ENCODE measurements around the gene LINGO1.

LINGO1 gene, protein sequence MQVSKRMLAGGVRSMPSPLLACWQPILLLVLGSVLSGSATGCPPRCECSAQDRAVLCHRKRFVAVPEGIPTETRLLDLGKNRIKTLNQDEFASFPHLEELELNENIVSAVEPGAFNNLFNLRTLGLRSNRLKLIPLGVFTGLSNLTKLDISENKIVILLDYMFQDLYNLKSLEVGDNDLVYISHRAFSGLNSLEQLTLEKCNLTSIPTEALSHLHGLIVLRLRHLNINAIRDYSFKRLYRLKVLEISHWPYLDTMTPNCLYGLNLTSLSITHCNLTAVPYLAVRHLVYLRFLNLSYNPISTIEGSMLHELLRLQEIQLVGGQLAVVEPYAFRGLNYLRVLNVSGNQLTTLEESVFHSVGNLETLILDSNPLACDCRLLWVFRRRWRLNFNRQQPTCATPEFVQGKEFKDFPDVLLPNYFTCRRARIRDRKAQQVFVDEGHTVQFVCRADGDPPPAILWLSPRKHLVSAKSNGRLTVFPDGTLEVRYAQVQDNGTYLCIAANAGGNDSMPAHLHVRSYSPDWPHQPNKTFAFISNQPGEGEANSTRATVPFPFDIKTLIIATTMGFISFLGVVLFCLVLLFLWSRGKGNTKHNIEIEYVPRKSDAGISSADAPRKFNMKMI

DNA sequence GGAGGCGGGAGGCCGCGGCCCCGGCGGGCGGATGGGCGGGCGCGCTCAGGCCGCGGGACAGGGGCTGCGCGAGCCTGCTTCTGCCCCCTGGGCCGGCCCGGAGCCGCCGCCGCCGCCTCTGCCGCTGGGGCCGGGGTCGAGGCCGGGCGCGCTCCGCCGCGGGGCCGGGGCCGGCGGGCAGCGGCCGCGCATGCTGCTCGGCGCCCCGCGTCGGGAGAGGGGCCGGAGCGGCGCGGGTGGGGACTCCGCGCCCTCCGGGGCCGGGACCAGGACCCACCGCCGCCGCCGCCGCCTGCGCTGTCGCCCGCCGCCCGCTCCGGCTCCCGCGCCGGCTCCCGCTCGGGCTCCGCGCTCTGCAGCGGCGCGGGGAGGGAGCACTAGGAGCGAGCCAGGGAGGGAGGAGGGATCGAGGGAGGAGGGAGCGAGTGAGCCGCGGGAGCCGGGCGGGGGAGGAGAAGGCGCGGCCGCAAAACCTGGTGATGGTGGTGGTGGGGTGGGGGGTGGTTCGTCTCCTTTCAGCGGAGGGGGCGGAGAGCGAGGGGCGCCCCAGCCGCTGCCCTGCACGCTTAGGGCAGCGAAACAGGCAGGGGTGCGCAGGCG, at the start of gene LINGO1:
LINGO1 (minus strand) TSS at position 379 of the 600 bp plus-strand sequence. CDS start 597 bp downstream, outside the sequence.
- FAIRE-seq (no peak), DNase-seq (ENCODE audit: insufficient read length, low spot score) (no peak)

DNA sequence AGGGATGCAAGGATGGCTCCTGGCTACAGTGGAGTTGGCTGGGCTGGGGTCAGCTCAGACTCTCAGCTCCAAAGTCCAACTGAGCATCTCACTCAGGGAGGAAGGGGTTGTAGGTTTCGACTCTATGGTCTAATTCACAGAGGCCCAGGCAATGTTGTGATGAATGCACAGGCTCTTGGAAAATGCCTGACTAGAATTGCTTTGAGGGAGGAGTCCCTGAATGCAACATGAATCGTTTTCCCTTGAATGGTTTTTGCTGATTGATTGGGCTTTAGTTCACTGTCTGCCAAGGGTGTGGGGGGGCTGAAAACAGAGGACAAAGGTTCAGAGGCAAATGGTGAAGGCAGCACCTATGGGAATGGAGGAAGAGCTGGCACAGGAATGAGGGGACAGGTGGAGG, 48.6 kb upstream of the LINGO1 start:
- FAIRE-seq, result no peak
- DNase-seq (ENCODE audit: insufficient read length, low spot score), result no peak

DNA sequence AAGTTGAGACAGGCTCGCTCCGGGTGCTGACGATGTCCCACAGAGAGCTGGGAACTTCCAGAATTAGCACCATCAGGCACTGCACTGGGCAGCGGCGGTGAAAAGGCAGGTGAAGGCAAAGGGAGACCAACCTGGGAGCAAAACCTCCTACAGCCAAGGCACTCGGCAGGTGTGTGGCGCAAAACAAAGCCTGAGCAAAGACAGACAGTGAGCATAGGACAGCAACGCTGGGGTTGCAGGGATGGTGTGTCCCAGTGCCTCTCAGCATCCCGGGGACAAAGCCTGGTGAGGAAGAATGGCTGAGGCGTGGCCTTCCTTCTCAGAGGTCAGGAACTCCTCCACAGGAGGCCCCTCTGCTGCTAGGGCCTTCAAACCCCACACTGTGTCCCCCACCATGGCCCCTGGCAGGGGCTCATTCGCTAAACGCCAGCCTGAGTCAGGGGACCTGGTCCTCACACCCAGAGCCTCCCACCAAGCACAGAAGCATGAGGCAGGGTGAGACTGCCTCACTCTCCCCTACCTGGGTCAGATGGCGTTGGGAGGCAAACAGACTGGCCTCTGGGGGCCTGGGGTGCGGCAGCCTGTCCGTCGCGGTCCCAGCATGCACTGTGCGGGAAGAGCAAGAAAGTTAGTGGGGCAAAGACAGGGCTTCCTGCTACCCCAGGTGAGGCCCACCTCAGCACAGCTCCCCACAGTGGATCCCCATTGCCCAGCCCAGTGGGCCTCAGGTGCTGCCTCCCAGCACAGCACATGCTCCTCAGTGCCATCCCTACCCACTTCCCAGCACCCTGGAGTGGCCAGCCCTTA, 44.1 kb upstream of the LINGO1 start:
- DNase-seq (ENCODE audit: insufficient read length, low spot score) (no peak), FAIRE-seq (no peak)

DNA sequence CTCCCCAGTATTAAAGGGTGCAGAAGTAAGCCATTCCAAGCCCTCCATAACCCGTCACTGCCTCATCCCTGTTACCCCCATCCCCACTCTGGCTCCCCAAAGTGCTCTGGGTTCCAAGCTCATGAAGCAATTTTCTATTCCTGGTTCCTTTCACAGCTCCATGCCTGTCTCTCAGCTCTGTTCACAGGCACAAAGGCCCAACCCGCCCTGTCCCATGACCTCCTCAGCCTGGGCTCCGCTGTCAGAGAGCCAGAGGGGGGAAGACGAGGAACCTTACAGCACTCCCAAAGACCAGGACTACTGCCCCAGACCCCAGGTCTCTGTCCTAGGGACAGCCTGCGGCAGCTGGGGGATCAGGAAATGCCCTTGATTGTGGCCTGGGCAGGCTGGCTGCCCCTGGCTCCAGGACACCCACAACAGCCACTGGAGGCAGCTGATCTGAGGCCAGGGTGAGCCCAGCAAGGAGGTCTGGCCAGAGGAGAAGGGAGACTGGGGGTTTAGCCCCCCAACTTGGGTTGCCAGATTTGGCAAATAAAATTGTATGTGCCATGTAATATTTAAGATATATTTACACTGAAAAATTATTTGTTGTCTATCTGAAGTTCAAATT, 43.2 kb upstream of the LINGO1 start:
- no peak for DNase-seq (ENCODE audit: insufficient read length, low spot score)
- no peak for FAIRE-seq

DNA sequence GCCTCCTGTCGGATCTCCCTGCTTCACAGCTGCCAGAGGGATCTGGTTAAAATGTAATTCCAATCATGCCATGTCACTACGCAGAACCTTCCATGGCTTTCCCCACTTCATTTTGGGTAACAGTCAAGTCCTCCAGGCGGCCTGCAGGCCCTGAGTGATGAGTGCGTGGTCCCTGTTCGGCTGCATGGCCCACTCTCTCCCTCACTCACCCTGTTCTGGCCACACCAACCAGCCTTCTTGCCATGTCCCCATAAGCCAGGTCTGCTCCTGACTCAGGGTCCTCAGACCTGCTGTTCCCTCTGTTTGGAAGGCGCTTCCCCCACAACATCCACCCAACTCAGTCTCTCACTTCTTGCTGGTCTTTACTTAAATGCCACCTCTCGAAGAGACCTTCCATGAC, 41.6 kb upstream of the LINGO1 start:
- DNase-seq (ENCODE audit: insufficient read length, low spot score) (no peak), FAIRE-seq (no peak)

DNA sequence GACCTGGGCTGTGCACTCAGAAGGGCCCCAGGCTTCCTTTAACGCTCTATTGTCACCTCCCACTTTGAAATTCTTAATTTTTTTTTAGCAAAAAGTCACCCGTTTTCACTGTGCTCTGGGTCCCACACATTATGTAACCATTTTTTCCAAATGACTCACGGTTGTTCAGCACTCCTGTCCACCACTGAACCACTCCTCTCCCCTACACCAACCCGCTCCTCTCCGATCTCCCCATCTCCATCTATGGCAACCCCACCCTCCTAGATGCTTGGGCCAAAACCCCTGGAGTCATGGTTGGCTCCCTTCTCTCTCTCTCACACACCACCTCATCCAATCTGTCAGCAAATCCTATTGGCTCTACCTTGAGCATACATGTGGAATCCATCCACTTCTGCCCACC, 41.2 kb upstream of the LINGO1 start:
- DNase-seq (ENCODE audit: insufficient read length, low spot score), result no peak

DNA sequence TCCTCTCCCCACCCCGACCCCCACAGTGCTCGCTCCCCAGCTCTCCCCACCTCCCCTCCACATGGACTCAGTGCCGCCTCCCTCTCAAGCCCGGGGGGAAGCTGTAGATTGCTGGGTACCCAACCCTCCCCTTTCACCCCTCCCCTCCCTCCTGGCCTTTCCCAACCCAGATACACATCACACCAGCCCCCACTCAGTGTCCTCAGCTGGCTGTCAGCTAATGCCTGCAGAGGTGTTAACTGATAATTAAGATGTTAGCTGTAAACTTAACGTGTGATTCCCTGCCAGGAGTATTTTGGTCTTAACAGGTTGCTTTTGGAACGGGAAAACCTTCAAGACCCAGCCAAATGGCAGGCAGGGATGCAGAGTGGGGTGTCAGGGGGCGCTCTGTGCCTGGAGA, 39.4 kb upstream of the LINGO1 start:
- FAIRE-seq, result no peak
- no peak for DNase-seq (ENCODE audit: insufficient read length, low spot score)

More for the DNA sequence above, 41.2 kb upstream of the LINGO1 start:
- no peak for FAIRE-seq

DNA sequence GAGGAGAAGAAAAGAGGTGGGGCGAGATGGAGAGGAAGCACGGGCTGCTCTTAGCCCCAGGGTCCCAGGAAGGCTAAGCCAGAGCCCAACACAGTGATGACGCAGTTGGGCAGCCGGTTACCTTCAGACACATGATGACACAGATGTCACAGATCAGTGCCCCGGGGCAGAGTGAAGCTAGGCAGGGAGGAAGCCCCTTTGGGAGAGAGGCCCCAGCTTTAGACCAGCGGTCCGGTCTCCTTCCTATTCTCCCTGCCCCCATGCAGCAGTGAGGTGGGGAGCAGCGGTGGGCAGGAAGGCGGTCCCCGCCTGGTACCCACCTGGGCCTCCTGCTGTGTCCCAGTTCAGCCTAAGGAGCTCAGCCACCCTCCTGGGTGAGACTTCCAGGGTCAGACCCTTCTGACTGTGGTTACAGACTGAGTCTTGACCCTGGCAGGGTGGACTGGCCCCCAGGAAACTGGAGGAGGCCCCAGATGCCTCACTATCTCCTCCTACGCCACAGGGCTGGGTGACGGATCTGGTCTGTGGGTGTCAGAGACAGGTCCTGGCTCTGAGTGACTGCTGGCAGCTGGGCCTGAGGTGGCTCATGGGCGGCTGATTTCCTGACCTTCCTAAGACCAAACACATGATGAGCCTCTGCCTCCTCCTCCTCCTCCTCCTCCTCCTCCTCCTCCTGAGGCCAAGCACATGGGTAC, 38.8 kb upstream of the LINGO1 start:
- FAIRE-seq (no peak), DNase-seq (ENCODE audit: insufficient read length, low spot score) (no peak)

DNA sequence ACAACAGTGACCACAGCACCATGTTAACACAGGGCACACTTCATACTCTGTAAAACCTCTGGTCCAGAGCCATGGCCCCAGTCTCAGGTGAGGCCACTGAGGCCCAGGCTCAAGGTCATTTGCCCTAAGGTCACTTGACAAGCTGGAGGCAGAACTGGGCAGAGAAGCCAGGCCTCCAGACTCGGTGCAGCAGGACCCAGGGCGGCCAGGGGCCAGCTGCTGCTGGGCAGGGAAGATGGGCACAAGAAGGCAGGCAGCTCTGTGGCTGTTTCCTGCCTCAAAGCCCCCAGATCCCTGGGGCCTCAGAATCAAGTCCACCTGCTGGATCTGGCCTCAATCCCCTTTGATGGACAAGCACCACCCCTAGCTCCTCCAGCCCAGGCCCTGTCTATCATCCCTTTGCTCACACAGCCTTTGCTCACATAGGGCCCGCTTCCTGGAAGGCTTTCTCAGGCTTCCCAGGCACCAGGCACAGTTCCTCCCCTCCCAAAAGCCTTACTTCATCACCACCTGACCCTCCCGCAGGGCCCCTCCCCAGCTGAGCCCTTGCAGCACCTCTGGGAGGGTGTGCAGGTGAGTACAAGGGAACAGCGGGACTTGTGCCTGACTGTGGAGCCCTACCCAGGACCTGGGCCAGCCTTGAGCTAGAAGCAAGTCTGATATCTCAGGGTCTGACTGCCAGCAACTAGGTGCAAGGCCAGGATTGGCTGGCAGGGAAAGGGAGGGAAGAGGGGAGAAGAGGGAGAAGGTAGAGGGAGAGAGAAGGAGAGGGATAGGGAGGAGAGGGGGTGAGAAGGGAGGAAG, 38.0 kb upstream of the LINGO1 start:
- no peak for FAIRE-seq

DNA sequence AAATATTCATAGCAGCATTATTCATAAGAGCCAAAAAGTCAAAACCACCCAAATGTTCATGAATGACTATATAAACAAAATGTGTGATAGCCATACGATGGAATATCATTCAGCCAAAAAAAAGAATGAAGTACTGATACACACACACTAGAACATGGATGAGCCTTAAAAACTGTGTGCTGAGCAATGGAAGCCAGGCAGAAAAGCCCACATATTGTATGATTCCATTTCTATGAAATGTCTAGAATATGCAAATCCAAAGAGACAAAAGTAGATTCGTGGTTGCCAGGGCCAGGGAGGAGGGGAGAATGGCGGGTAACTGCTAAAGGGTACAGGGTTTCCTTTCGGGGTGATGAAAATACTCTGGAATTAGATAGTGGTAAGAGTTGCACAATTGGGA, 37.2 kb upstream of the LINGO1 start:
- FAIRE-seq, result no peak

More for the DNA sequence above, 38.0 kb upstream of the LINGO1 start:
- DNase-seq (ENCODE audit: insufficient read length, low spot score), result no peak

DNA sequence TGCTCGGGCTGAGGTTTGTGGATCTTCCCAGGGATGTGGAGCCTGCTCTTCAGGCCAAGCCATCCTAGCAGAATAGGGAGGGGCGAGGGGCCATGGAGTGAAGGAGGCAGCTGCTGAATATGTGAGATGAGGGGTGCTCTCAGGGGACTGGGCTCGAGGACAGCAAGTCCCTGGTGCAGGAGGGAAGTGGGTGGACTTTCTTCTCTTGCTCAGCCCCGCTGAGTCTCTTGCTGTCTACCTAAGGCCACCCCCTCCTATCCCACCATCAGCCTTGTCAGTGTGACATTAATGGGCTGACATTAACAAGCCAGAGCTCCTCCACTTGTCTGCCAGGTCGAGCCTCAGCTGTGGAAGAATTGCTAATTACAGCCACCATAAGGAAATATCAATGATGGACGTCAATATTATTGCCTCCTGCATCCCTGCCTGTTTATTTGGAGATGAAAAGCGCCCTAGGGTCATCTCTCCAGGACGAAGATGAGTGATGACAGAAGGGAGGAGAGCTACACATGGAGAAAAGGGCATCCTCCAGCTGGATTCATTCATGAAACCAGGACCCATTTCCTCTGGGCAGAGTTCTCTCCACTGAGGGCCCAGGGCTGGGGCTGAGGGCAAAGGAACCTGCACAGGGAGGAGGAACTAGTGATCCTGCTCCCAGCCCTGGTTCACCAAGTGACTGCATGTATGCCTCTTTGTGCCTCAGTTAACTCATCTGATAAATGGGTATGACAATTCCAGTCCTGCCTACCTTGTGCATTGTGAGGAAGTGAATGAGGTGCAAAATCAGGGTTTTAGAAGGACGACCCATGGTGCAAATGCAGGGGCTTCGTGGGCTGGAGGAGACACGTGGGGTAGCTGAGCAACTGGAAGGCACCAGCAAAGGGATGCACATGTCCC, 34.9 kb upstream of the LINGO1 start:
- DNase-seq (ENCODE audit: insufficient read length, low spot score) (no peak), FAIRE-seq (no peak)

More for the DNA sequence above, 37.2 kb upstream of the LINGO1 start:
- DNase-seq (ENCODE audit: insufficient read length, low spot score), result no peak

DNA sequence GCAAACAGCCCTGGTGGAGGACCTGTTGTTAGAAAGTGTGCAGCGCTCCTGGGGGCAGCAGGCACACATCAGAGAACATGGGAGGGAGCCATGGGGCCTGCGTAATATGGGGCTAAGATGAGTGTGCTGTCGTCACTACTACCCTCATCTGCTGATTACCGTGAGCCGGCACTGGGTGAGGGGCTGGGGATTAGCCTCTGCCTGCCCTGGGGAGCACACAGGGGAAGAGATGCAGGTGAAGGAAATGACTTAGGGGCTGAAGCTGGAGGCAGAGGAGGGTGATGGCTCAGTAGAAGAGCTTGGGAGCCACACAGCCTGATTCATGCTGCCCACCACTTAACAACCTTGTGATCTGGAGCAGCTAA, 33.6 kb upstream of the LINGO1 start:
- FAIRE-seq, result no peak
- DNase-seq (ENCODE audit: insufficient read length, low spot score), result no peak

DNA sequence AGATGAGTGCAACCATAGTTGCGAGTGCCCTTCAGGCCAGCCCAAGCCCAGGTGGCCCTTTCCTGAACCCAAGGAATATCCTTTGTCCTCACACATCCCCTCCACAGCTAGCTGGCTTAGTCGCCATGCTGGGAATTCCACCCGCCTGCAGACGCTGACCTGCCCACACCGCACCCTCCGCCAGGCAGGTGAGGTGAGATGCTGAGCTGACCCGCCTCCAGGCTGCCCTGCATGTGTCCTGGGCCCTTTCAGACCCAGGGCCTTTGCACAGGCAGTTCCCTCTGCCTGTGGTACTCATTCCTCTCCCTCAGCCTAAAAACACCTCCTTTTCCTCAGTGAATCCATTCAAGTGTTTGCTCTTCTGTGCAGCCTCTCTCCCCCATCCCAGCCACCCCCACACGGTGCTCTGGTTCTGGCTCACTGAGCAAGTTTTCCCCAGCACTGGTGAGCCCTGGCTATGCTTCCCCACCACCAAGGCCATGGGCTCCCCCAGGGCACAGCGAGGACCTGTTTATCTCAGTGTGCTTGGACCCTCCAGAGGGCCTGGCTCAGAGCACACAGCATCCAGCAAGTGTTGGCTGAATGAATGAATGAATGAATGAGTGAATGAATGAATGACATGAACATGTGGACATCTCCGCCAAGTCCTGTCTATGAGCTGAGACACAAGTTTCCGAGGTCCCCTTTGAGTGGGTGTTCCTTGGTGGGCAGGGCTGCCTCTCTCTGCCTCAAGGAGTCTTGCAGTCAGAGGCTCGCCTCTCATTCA, 33.0 kb upstream of the LINGO1 start:
- DNase-seq (ENCODE audit: insufficient read length, low spot score) (no peak), FAIRE-seq (no peak)

DNA sequence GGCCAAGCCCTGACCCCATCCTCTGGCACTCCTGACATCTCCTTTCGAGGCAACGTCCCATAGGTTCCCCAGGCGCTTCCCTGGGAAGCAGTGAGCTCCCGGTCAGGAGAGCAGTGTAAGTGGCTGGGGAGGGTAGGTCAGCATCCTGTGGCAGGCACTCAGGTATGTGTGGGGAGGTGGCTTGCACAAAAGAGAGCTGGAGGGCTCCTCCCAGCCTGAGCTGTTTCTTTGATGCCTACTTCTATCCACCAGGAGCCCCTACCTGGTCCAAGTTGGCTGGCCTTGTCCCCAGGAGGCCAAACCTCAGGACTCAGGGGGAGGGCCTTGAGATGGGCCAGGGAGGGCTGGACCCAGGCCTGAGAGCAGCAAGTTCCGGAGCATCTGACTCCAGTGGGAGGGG, 31.7 kb upstream of the LINGO1 start:
- no peak for DNase-seq (ENCODE audit: insufficient read length, low spot score)
- FAIRE-seq, result no peak

DNA sequence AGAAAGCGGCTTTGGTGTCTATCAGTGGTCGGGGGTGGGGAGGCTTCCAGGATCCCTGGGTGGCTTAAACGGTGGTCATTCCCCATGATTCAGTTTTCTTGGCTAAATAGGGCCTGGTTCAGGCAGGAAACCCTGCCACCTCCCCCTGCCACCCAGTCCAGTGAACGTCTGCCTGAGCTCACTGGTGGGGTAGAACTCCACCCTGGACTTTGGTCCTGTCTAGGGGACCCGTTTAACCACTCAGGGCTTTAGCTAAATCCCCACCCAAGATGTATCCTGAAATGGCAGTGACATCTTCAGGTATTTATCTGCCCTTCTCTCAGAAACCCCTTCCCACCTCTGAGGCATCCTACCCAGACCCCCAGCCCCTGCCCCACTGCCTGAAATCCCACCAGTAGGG, 30.5 kb upstream of the LINGO1 start:
- DNase-seq (ENCODE audit: insufficient read length, low spot score) (no peak), FAIRE-seq (no peak)

DNA sequence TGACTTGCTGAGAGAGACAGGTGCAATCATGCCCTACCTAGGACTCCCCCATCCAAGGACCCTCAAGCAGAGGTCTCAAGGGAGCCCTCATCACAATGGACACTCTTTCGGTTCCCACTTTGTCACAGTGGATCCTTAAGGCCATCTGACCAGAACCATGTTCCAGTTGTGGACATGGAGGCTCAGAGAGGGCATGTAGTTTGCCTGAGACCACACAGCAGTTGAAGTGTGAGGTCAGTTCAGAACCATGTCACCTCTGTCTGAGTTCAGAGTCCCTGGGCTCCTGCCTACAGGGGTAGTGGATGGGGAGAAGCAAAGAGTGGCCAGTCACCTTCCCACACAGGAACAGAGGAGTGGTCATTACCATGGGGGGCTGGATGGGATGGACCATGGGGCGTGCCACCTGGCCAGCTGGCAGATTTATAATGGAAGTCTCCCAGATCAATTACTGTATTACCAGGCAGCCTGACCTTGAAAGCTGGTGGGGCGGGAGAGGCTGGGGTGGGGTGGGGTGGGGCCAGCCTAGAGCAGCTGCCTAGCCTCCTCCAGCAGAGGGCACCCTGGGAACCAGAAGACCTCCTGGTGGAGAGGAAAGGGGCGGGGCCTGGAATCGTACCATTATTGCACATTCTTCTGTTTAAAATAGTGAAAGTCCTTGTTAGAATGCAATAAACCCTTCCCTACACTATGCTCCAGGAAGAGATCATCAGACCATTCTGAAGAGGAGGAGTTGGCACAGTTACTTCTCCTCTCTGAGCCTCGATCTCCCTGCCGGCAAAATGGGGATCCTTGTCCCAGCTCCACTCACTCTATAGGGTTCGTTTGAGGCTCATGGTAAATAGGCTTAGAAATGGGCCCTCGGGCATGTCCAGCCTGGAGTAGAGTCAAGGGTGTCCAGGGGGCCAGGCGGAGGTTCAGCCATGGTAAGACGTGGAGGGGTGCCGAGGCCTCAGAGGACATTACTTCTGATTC, 26.9 kb upstream of the LINGO1 start:
- peak; percentile 81 for DNase-seq (ENCODE audit: insufficient read length, low spot score)
- FAIRE-seq, result no peak
